KBM-7 (cell line): ENCODE results near the gene PRPF6.
"Not testable (repeated sequence)": the region's sequence is repeated elsewhere in the genome, so short reads cannot be mapped to it uniquely, and the experiment has no call there.

ENCODE experiments used
- DNase-seq: peaks from one replicate; pipeline ENCODE4 v3.0.0-alpha.2; 2015
- in situ Hi-C: fragments of 300-500 bp; cut with MboI; formaldehyde crosslinking; loops from 2 replicates; pipeline ENCODE4 v1.14.3; 2020; ENCODE audit warnings: low sequenced_read_pairs, low pct_unique_long_range_greater_than_20kb, mixed read lengths

PRPF6 gene

DNA sequence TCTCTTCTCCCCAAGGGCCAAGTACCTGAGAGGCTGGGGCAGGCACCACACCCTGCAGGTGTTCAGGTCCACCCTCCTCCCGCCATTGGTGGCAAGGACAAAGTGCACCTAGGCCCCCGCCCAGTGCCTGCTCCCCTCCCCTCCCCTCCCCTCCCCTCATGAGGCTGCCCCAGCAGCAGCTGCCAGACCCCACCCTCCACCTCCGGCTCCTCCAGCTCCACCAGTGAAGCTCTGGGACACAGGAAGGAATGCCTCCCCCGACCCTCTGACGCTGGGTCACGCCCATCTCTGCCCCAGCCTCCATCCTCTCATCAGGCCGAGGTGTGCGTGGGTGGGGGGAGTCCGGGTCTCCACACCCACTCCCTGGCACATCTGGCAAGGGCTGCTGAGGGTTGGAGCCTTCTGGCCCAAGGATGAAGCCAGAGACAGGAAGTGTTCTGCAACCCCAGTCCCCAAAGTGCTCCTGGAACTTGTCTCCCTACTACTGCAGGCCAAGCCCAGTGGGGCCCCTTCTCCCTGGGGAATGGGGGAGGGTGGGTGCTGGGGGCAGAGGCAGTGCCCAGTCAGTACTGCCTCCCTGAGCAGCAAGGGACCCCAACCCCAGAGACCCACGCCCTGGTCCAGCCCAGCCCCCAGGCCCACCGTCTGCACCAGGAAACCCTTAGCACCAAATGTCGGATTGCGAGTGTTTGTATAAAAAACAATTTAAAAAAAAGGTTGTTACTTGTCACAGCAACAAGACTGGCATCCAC lies 23.1 kb upstream of the PRPF6 start:
- no peak for DNase-seq

DNA sequence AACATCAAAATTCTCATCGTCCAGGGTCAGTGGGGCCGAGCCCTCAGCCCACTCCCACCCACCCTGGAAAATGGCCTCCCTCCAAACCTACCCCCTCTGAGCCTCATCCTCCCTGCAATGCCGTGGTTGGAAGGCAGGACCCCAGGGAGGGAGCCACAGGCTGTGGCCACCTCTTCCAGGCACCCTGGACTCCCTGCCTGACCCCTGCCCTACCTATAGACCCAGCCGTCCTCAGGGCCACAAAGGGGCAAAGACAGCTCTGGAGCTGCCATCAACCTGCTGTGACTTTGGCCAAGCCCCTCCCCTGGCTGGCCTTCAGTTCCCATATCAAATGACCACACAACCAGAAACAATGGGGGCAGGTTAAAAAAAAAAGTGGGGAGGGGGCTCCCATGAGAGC lies 22.5 kb upstream of the PRPF6 start:
- in situ Hi-C loops, result no loop called here
- no peak for DNase-seq

More for the DNA sequence above, 23.1 kb upstream of the PRPF6 start:
- in situ Hi-C loops, result no loop called here

DNA sequence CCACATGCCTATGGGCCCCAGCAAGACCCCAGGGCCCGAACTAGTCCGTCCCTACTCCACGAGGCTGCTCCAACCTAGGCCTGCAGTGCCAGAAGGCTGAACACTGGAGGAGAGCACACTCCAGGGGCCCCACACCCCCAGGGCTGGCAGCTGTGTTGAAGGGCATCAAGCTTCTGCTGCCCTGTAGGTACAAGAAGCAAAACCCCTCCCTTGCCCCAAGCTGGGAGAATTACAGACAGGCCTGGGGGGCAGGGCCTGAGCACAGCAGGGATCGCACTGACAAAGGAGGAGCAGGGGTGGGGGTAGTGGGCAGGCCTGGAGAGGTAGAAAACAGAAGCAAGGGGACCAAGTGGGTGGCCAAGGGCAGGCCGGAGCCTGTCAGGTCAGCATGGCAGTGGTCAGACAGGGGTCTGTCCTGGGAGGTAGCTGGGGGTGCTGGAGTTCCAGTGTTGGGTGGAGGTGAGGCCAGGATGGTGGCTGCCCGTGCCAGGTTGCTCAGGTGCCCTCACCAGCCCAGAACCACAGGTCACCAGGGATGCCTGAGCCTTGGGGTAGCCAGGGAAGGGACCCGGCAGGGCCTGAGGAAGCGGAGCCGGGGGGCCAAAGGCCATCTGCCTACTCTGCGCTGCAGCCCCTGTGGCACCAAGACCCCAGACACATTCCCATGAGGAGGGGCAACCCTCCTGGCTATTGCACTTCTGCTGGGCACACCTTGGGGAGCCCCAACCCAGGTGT lies 21.8 kb upstream of the PRPF6 start:
- no peak for DNase-seq
- in situ Hi-C loops, result no loop called here

DNA sequence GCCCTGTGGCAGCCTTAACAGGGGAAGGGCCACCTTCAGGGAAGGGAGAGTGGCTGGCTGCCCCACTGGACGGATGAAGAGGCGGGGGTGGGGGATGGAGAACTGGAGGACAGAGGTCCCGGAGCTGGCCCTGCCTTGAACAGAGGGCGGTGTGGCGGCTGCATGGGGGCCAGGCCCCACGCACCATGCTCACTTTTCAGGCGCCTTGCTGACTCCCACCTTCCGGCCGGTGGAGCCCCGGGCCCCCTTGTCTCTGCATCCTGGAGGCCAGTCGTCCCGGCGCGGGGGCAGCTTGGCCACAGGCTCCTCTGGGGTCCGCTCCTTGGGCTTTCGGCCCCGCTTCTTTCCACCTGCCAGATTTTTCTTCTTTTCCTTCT lies 21.2 kb upstream of the PRPF6 start:
- in situ Hi-C loops, result no loop called here
- DNase-seq, result no peak

DNA sequence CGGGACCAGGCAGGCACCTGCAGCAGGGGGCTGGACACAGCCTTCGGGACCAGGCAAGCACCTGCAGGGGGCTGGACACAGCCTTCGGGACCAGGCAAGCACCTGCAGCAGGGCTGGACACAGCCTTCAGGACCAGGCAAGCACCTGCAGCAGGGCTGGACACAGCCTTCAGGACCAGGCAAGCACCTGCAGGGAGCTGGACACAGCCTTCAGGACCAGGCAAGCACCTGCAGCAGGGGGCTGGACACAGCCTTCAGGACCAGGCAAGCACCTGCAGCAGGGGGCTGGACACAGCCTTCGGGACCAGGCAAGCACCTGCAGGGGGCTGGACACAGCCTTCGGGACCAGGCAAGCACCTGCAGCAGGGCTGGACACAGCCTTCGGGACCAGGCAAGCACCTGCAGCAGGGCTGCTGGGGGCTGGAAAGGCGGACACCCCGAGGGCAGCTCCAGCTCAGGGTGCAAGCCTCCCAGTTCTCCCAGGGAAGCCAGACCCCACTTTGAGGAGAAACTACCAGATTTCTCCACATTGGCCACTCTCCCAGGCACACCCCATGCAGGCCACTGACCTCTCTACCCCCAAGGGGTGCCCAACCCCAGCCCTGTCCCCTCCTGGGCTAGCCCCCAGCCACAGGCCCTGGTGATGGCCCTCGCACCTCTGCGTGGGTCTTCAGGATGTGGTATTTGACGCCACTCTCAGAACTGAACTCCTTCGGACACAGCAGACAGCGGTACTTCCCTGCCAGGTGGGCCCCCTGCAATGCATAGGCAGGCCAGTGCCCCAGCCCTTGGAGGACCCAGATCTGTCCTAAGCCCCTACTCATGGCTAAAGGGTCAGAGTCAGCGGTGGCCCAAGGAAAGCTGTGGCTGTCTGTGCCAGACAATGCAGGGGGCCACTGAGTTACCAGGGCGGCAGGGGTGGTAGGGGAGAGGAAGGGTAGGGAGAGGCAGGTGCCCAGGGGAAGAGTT lies 20.0 kb upstream of the PRPF6 start:
- in situ Hi-C loops, result not testable (repeated sequence)

DNA sequence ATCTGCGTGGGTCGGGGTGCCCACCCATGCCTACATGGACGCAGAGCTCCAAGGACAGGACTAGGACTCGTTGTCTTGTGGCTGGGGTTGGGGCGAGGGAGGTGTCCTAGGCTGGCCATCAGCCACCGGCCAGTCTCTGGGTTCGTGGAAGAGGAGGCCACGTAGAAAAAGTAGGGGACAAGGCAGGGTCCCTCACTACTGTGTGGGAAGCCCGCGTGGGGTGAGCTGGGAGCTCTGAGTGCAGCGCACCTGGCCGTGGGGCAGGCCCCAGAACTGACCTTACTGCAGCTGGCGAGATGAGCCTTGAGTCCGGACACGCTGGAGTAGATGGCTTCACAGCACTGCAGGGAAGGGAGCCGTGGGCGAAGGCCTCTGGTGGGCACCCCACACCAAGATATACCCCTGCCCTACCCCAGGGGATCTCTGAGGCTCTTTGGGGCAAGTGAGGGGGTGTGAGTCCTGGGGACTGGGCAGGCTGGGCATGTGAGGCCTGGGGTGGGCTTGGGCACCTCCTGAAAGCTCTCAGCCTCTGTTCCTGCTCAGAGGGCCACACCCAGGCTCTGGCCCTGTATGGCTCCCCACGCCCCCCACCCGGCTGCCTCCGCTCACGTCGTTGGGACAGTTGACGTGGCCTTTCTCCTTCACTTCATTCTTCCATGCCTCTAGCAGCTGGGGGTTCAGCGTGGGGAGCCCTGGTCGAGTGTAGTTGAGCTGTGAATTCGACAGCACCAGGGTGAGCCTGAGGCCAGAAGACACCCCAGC lies 19.1 kb upstream of the PRPF6 start:
- no peak for DNase-seq
- in situ Hi-C loops, result no loop called here

More for the DNA sequence above, 20.0 kb upstream of the PRPF6 start:
- DNase-seq, result not testable (repeated sequence)

DNA sequence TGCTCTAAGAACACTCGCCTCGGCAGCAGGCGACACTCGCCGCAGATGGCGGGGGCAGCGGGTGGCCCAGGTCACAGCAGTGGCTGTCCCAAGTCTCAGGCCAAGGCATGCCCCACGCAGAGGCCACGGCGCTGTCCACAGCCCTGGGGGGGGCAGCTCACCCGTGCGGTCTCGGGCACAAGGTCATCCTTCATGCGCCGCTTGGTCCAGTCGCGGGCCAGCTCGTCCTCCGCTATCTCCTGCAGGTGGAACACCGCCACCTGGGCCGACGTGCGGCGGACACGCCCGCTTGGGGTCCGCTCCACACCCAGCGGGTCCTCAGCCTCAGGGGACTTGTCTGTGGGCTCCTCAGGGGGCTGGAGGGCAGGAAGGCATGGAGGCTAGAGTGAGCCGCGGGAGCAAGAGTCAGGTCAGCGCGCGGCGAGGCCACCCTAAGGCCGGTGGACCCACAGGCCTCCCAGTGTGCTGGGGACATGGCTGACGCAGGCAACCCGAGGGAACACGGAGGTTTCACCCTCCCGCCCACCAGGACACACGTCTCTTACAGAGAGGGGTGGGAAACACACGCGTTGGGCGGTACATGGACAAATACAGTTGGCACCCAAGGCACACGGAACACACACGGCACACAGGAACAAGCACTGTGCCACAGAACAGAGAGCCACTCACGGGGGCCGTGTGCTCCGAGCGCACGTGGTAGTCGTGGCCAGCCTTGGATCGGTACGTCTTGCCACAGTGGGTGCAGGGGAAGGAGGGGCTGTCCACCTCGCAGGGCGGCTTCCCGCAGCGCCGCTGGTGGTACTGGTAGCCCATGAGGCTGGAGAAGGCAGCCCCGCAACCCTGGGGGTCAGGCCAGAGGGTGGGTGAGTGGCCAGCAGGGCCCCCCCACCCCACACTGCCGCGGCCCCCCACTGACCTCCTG lies 18.2 kb upstream of the PRPF6 start:
- in situ Hi-C loops, result no loop called here

DNA sequence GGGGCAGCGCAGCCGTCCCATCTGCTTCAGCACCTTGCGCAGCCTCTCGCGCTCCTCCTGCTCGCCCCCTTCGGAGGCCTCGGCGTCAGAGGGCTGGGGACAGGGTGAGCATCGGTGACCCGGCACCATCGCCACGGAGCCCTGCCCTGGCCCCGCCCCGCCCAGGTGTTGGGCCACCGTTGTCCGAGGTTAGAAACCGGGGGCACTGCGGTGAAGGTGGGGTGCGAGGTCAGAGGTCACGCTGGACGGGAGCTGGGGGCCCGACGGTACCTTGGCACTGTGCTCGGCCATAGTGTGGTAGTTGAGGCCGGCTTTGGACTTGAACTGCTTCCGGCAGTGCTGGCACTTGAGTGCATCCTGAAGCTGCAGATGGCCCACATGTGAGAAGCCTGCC lies 17.6 kb upstream of the PRPF6 start:
- no peak for DNase-seq
- in situ Hi-C loops, result no loop called here

More for the DNA sequence above, 18.2 kb upstream of the PRPF6 start:
- no peak for DNase-seq

DNA sequence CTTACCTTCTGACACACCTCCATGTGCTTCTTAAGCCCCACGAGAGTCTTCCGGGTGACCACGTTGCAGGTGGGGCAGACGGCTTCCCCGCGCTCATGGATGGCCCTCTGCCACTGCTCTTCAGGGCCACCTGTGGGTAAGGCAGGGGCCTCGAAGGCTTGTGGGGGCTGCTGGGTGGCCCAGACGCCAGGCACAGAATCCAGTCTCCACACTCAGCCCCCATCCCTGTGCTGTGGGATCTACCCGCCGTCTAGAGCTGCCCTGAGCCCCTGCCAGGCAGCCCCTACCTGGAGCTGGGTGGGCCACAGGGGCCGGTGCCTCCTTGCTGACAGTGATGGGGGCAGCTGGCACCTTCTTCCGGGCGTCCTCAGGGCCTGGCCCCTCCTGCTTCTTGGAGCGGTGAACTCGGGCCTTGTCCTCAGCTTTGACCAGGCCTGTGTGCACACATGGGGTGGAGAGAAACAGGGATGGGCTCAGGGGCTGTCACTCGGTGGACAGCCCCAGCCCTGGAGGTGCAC lies 17.1 kb upstream of the PRPF6 start:
- in situ Hi-C loops, result no loop called here

DNA sequence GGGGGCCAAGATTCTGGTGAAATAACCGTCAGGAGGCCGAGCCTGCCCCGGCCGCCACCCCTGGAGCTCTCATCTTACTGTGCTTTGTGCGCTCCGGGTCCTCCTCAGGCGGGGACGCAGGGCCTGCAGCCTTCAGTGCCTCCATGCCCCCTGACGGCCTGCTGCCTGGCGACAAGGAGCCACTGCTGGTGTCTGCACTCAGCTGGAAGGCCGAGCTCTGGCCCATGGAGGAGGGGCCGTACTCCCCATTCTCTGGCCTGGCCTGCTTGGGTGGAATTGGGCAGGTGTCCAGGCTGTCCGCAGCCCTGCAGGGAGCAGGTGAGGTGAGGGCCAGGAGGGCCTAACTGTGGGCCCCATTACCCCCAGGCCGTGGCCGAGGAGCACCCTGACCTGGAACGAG lies 16.5 kb upstream of the PRPF6 start:
- in situ Hi-C loops, result no loop called here
- no peak for DNase-seq

More for the DNA sequence above, 17.1 kb upstream of the PRPF6 start:
- DNase-seq, result no peak

DNA sequence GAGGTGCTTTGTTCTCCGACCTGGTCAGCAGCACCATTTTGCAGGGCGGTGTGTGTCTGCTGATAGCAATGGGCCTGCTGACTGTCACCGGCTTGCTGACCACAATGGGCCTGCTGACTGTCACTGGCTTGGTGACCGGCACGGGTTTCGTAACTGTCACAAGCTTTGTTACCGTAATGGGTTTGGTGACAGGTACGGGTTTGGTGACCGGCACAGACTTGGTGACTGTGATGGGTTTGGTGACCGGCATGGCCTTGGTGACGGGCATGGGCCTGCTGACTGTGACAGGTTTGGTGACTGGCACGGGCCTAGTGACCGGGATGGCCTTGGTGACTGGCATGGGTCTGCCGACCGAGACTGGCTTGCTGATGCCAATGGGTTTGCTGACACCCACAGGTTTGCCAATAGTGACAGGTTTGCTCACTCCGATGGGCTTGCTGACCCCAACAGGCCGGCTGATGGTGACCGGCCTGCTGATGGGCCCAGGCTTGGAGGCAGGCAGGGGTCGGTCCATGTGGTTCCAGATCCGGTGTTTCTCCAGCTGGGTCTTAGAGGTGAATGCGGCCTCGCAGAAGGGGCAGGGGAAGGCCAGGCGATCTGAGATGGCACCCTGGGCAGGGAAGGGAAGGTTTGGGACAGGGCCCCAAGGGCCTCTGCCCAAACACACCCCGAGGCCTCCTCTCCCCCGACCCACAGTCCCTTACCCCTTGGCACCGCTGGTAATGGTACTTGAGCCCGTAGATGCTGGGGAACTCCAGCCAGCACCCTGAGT lies 14.6 kb upstream of the PRPF6 start:
- in situ Hi-C loops, result no loop called here
- no peak for DNase-seq

DNA sequence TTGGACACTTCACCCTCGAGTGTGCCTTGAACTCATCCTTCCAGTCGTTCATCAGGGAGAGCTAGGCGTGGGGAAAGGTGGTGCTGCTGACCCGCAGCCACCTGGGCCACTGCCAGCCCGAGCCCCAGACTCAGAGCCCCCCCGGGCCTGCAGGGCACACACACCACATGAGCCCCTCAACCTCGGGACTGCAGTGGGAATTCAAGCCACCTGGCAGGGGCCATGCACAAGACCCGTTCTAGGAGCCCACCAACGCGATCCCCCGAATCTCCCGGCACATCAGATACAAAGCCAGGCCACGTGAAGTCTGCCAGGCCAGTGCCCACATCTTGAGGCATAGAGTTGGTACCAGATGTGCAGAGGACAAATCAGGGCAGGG lies 14.0 kb upstream of the PRPF6 start:
- in situ Hi-C loops, result no loop called here
- DNase-seq, result no peak

DNA sequence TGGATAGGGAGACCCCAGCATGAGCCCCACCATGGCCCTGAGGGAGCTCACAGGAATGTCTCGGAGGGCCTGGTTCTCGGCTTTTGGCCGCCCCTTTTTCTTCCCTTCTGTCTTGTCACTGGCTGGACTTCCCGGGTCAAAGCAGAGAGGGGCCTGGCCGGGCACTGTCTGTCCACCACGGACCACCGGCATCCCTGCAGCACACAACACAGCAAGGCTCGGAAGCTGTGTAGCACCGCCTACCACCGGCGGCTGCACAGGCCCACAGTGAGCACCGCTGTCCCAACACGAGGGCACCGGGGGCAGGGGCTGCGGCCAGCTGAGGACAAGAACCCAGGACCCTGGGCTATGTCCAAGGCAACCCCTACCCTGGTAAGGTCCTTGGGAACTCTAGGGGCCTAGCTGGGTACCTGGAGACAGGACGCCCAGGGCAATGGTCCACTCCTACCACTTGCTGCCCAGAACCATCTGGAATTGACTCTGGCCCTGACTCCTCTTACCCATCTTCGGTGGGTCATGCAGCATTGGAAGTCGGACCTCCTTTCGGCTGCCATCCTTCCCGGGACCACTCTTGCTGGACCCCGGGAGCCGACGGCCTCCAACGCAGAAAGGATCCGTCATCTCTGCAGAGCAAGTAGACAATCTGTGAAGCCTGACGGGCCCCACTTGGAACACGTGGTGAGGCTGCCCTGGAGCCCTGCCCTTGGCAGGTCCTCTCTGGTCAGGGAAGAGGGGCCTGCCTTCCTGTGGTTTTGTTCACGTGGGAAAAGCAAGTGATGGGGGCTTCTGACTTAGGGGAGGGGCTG lies 13.4 kb upstream of the PRPF6 start:
- DNase-seq, result no peak
- in situ Hi-C loops, result no loop called here

DNA sequence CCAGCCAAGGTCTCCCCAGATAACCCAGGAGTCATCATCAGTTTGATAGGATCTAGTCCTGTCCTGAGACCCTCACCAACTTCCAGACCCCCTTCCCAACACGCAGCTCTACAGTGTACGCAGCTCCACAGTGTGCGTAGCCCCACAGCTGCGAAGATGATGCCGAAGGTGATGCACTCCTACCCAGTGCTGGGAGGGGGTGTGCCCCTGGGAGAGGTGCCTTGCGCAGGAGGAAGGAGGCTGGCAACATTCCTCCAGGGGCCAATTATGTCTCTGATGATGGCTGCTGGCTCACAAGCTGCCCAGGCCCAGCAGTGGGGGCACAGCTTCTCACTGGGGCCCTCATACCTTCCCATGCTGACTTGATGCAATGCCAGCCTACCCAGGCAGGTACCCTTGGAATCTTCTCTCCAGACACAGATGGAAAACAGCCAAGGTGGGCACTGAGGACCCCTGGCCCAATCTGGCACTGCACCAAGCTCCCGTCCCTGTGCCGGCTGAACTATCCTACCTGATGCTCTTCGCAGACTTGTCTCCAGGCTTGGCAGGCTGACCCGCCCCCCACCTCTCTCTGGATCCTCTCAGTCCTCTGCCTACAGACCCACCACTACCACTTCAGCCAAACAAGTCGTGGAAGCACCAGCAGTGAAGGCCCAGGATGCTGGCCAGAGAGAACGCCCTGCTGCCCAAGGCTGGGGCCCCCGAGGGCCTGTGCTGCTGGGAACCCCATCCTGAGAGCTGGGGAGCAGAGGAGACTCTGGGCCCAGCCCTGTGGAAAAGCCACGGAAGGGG lies 12.6 kb upstream of the PRPF6 start:
- in situ Hi-C loops, result no loop called here
- DNase-seq, result no peak

DNA sequence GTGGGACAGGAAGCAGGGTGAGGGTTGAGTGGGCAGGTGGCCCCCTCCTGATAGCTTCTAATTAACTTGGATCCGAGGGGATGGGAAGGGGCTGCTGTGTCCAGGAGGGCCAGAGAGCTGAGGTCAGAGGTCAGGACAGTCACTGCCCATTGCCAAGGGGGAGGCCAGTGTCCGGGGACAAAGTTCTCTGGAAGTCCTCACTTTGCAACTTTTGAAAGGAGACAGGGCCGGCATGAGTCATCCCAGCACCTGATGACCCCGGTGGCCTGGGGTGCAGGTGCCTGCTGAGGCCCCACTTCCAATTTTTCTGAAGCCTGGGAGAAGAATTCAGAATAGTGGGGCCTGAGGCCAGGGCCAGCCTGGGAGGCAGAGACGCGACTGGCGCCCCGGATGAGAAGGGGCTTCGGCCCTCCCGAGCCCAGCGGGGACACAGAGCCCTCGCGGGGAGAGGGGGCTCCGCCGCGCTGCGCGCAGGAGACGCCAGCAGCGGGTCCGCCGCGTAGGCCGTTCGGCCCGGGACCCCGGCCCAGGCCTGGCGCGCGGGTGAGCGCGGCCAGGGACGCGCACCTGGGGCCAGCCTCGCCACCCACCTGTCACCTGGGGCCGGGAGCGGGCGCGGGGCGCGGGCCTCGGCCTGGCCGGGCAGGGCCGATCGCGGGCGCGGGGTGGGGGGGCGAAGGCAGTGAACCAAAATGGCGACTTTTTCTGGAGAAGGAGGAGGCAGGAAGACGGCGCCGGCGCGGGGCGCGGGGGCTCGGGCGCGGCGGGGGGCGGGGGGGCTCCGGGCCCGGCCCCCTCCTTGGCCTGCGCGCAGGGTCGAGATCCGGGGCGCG lies 11.8 kb upstream of the PRPF6 start:
- in situ Hi-C loops, result no loop called here
- DNase-seq, result no peak
